Mesenteric fat pad (tissue), 1 donor: ENCODE results near the gene UBXN11. TPM values are rescaled to one million over a fixed set of nuclear protein-coding genes. Genes with fewer than 3 reads are reported as not detected.
"Not testable (repeated sequence)": the region's sequence is repeated elsewhere in the genome, so short reads cannot be mapped to it uniquely, and the experiment has no call there.

Source experiments
- DNase-seq: peaks from one replicate; pipeline ENCODE4 v3.0.0-alpha.2; 2020; ENCODE audit warnings: low spot score
- total RNA-seq: library from RNA; stranded (reverse); fragmentation: NEBNext Ultra II Directional; extraction: Animal tissue kit (Norgen Biotek cat#: 25700); gene quantifications from one replicate; pipeline ENCODE4 v1.2.1, GENCODE V29; 2021
- donor health status: DM: yes; HTN: yes; CAD: no.

The UBXN11 gene
- total RNA-seq, 1 donor from 2014 or later = 22.2 TPM

- DNase-seq = no peak
These were observed 30.7 kb upstream of the UBXN11 start for GRCh38 chr1:26337206-26337535.

- no peak for DNase-seq
These were observed 30.2 kb upstream of the UBXN11 start for GRCh38 chr1:26336477-26337205.

- DNase-seq = no peak
These were observed 29.5 kb upstream of the UBXN11 start for GRCh38 chr1:26335774-26336476.

GRCh38 chr1:26333312-26333711 is 26.9 kb upstream of the UBXN11 start:
- not testable (repeated sequence) for DNase-seq

- no peak for DNase-seq
These were observed 23.8 kb upstream of the UBXN11 start for GRCh38 chr1:26330276-26330675.

- DNase-seq = not testable (repeated sequence)
These were observed 22.9 kb upstream of the UBXN11 start for GRCh38 chr1:26329380-26329779.

GRCh38 chr1:26328597-26328996 is 22.2 kb upstream of the UBXN11 start:
- no peak for DNase-seq

- DNase-seq = no peak
These were observed 21.5 kb upstream of the UBXN11 start for GRCh38 chr1:26327956-26328362.

GRCh38 chr1:26324550-26324949 is 18.1 kb upstream of the UBXN11 start:
- no peak for DNase-seq

- no peak for DNase-seq
These were observed 16.9 kb upstream of the UBXN11 start for GRCh38 chr1:26323382-26323781.

GRCh38 chr1:26322042-26322331 is 15.6 kb upstream of the UBXN11 start:
- DNase-seq = no peak

GRCh38 chr1:26321315-26322041 is 15.0 kb upstream of the UBXN11 start:
- peak; percentile 95 for DNase-seq

GRCh38 chr1:26320896-26321295 is 14.5 kb upstream of the UBXN11 start:
- DNase-seq = no peak

- no peak for DNase-seq
These were observed 12.1 kb upstream of the UBXN11 start for GRCh38 chr1:26318338-26319064.

GRCh38 chr1:26317612-26318337 is 11.3 kb upstream of the UBXN11 start, which contains the start of gene CD52:
Gene CD52 (plus strand): TSS chr1:26317958. CDS start chr1:26318018, 60 bp downstream.
- DNase-seq = no peak

- DNase-seq = no peak
These were observed 10.7 kb upstream of the UBXN11 start for GRCh38 chr1:26317146-26317545.

- DNase-seq = no peak
These were observed 9.7 kb upstream of the UBXN11 start for GRCh38 chr1:26315874-26316850.

- no peak for DNase-seq
These were observed 8.1 kb upstream of the UBXN11 start for GRCh38 chr1:26314501-26314900.

GRCh38 chr1:26307966-26308899 is 1.8 kb upstream of the UBXN11 start:
- not testable (repeated sequence) for DNase-seq
